Fibroblast of peridontal ligament (primary cell): Measurements from ENCODE around the gene PNPO.

Source experiments
- DNase-seq: peaks from one replicate; pipeline ENCODE4 v3.0.0-alpha.2; 2010; ENCODE audit errors: extremely low read depth

Gene PNPO

GRCh38 chr17:47998044-47998443 is 56.7 kb downstream of the PNPO start:
- no peak for DNase-seq
